SK-N-SH (cell line): ENCODE results near the gene CCL22. TPM values are rescaled to one million over a fixed set of nuclear protein-coding genes. Genes with fewer than 3 reads are reported as not detected.

Experiments used
- CTCF ChIA-PET: fragments of 300-600, 350-600 bp; formaldehyde crosslinking; extraction: SDS; loops from one replicate; lab custom pipeline; 2021; lab: Yijun Ruan, JAX
- POLR2A ChIA-PET: fragments of 350-600 bp; sonication (Branson Sonifier 250); formaldehyde crosslinking; extraction: SDS; loops from one replicate; lab custom pipeline; 2020; ENCODE audit warnings: antibody characterized with exemption, inconsistent platforms; lab: Yijun Ruan, JAX
- DNase-seq: peaks from one replicate; pipeline ENCODE4 v3.0.0; 2012
- H2AFZ ChIP-seq: fragments of 200-600 bp; sonication (generic); 2 replicates; pipeline ENCODE4 v1.8.1; 2016; ENCODE audit warnings: antibody characterized with exemption, mild to moderate bottlenecking, low read depth
- H3F3A ChIP-seq: fragments of 200-600 bp; sonication (generic); replicated peaks from 2 replicates; pipeline ENCODE3; 2016; ENCODE audit warnings: antibody characterized with exemption, mild to moderate bottlenecking; ENCODE audit not compliant: insufficient read depth
- H3K27ac ChIP-seq, 2 experiments: fragments of 200-500 bp in 1 of 2; fragments of 200-600 bp in 1 of 2; sonication (Bioruptor generic) in 1 of 2; sonication (generic), shearing (Covaris generic) in 1 of 2; 2 replicates each; pipeline versions ENCODE4 v1.5.1 to v1.6.1; 2014 to 2016; ENCODE audit warnings: low read depth in 2 of 2, inconsistent platforms in 1 of 2, low read length in 1 of 2, mild to moderate bottlenecking in 1 of 2, mixed read lengths in 1 of 2
- H3K27me3 ChIP-seq: fragments of 200-600 bp; sonication (generic), shearing (Covaris generic); 2 replicates; pipeline ENCODE4 v1.6.1; 2016; ENCODE audit warnings: mixed run types; ENCODE audit not compliant: insufficient read depth
- H3K36me3 ChIP-seq, 2 experiments: fragments of 200-500 bp in 1 of 2; fragments of 200-600 bp in 1 of 2; sonication (Bioruptor generic) in 1 of 2; sonication (generic) in 1 of 2; replicated peaks in 1 of 2; 2 replicates each; pipeline versions ENCODE3 to v1.5.1; 2014 to 2016; ENCODE audit warnings: low read length in 1 of 2, mild to moderate bottlenecking in 1 of 2; ENCODE audit not compliant: insufficient read depth in 2 of 2, control insufficient read depth in 1 of 2
- H3K4me1 ChIP-seq, 2 experiments: fragments of 200-500 bp in 1 of 2; fragments of 200-600 bp in 1 of 2; sonication (Bioruptor generic) in 1 of 2; sonication (generic), shearing (Covaris generic) in 1 of 2; 2 replicates each; pipeline versions ENCODE4 v1.5.1 to v1.6.1; 2014 to 2016; ENCODE audit warnings: low read depth in 1 of 2, low read length in 1 of 2, mixed run types in 1 of 2; ENCODE audit not compliant: insufficient read depth in 2 of 2, control insufficient read depth in 1 of 2
- H3K4me2 ChIP-seq: fragments of 200-600 bp; sonication (generic), shearing (Covaris generic); 2 replicates; pipeline ENCODE4 v1.6.1; 2017; ENCODE audit warnings: mixed run types
- H3K4me3 ChIP-seq, 2 experiments: fragments of 200-500 bp in 1 of 2; fragments of 200-600 bp in 1 of 2; sonication (Bioruptor generic) in 1 of 2; sonication (generic), shearing (Covaris generic) in 1 of 2; 2 replicates each; pipeline versions ENCODE4 v1.5.1 to v1.8.1; 2014 to 2016; ENCODE audit warnings: low read depth in 2 of 2, inconsistent platforms in 1 of 2, low read length in 1 of 2, mild to moderate bottlenecking in 1 of 2, mixed read lengths in 1 of 2, moderate library complexity in 1 of 2
- H3K79me2 ChIP-seq: fragments of 200-600 bp; sonication (generic); 2 replicates; pipeline ENCODE4 v1.8.1; 2017; ENCODE audit warnings: mild to moderate bottlenecking; ENCODE audit not compliant: insufficient read depth
- H3K9ac ChIP-seq: fragments of 200-600 bp; sonication (generic); 2 replicates; pipeline ENCODE4 v1.6.1; 2017; ENCODE audit warnings: mixed run types
- H3K9me2 ChIP-seq: fragments of 200-600 bp; sonication (generic); 2 replicates; pipeline ENCODE4 v1.6.1; 2017; ENCODE audit warnings: mixed run types
- H3K9me3 ChIP-seq: fragments of 200-600 bp; sonication (generic); 2 replicates; pipeline ENCODE4 v1.6.1; 2017; ENCODE audit warnings: mixed run types, mild to moderate bottlenecking, moderate library complexity
- H4K20me1 ChIP-seq: fragments of 200-600 bp; sonication (generic); 2 replicates; pipeline ENCODE4 v1.6.1; 2017; ENCODE audit warnings: mild to moderate bottlenecking, mixed run types; ENCODE audit not compliant: insufficient read depth
- ELF1 ChIP-seq: IDR thresholded peaks from 2 replicates; pipeline ENCODE4 v1.4.0; 2012
- EP300 ChIP-seq, 2 experiments: IDR thresholded peaks; 2 replicates each; pipeline versions ENCODE4 v1.4.0 to v1.6.1; 2012; ENCODE audit warnings: borderline replicate concordance in 1 of 2, low read depth in 1 of 2, low read length in 1 of 2
- FOXJ3 ChIP-seq: sonication (generic); formaldehyde crosslinking; IDR thresholded peaks from 2 replicates; pipeline ENCODE4 v1.5.1; 2020; ENCODE audit warnings: mild to moderate bottlenecking, missing genetic modification reagents
- FOXM1 ChIP-seq: IDR thresholded peaks from 2 replicates; pipeline ENCODE4 v1.4.0; 2012; ENCODE audit warnings: low read depth, mild to moderate bottlenecking
- GATA2 ChIP-seq: sonication (generic); formaldehyde crosslinking; IDR thresholded peaks from 2 replicates; pipeline ENCODE4 v1.5.0; 2020; ENCODE audit warnings: mild to moderate bottlenecking, missing genetic modification reagents
- MXI1 ChIP-seq: IDR thresholded peaks from 2 replicates; pipeline ENCODE4 v1.6.1; 2012; ENCODE audit warnings: mild to moderate bottlenecking, low read depth, low read length, improper control_type of control experiment
- NFIC ChIP-seq: IDR thresholded peaks from 2 replicates; pipeline ENCODE4 v1.4.0; 2012; ENCODE audit warnings: borderline replicate concordance
- RAD21 ChIP-seq: IDR thresholded peaks from 2 replicates; pipeline ENCODE4 v1.6.1; 2012; ENCODE audit warnings: mild to moderate bottlenecking, low read length
- RCOR1 ChIP-seq: fragments of 150-350 bp; IDR thresholded peaks from 2 replicates; pipeline ENCODE4 v1.6.1; 2017; ENCODE audit warnings: antibody characterized with exemption, low read length
- SIN3A ChIP-seq: IDR thresholded peaks from 2 replicates; pipeline ENCODE4 v1.6.1; 2012; ENCODE audit warnings: low read depth, mild to moderate bottlenecking, low read length, moderate library complexity, borderline replicate concordance
- WGBS: methylation state at CpG from one replicate; pipeline ENCODE4 v1.1.6; 2017; ENCODE audit warnings: low lambda C conversion rate; 5-methylcytosine and 5-hydroxymethylcytosine counted together
- polyA plus RNA-seq, 3 experiments: library from polyadenylated mRNA; depleted of rRNA; stranded (reverse); fragments of >200 nt; gene quantifications; 2 replicates each; pipeline ENCODE4 v1.2.3, GENCODE V29; 2012
- TF ChIP-seq, protein P1 (sequence below): IDR thresholded peaks from 2 replicates; pipeline ENCODE4 v1.4.0; 2012; ENCODE audit warnings: low read depth
- TF ChIP-seq, protein P2 (sequence below): fragments of 200-600 bp; sonication (generic); IDR thresholded peaks from 2 replicates; pipeline ENCODE4 v1.6.1; 2017; ENCODE audit warnings: antibody characterized with exemption, mild to moderate bottlenecking, moderate library complexity
- TF ChIP-seq, protein P3 (sequence below): fragments of 150-350 bp; IDR thresholded peaks from 2 replicates; pipeline ENCODE4 v1.6.1; 2016; ENCODE audit warnings: mild to moderate bottlenecking, low read depth, low read length
- TF ChIP-seq, protein P4 (sequence below): IDR thresholded peaks from 2 replicates; pipeline ENCODE4 v1.6.1; 2012; ENCODE audit warnings: mild to moderate bottlenecking, low read depth, low read length, moderate library complexity

Gene CCL22
- not detected in 2 replicates for polyA plus RNA-seq (2012; rRNA removed)
- polyA plus RNA-seq (2012; cell fraction: cytosol; rRNA removed) = not detected in 2 replicates
- polyA plus RNA-seq (2012; cell fraction: nucleus; rRNA removed) = not detected in 2 replicates

DNA sequence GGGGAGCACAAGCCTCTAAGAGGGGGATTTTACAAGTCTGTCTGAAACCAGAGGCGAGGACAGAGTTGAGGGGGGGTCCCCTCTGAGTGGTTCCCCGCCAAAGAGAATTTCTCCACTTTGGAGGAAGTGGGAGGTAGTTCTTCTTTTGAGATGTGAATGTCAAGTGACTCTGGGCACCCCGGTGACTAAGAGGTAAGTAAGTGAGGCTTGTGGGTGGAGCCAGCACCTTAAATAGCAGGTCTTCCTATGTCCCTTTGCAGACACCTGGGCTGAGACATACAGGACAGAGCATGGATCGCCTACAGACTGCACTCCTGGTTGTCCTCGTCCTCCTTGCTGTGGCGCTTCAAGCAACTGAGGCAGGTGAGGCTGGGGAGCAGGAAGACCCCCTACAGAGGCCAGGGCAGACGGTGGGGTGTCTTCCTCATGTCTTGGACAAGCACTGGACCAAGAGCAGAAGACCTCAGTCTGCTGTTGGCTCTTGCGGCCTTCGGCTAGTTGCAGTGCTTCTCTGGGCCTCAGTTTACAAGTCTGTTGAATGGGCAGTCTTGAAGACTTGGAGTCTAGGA lies at the start of gene CCL22:
CCL22 (plus strand) TSS at position 257 of the 569 bp plus-strand sequence; CDS start at position 291, 34 bp downstream.
- no peak within 1 kb of the TSS for H3K27ac ChIP-seq
- peaks cover 2% of the 10 kb centered on the region for H3F3A ChIP-seq
- H2AFZ ChIP-seq = no peak within 1 kb of the TSS
- ChIA-PET POLR2A (no interaction called here), CTCF (interaction anchor here (1.4 kb wide), 1 partner anchor 58 kb away, joined by 3 read pairs; no protein-coding TSS in a partner anchor)
- no peaks in the 10 kb centered on the region for H3K27me3 ChIP-seq
- H3K9me3 ChIP-seq = no peaks in the 10 kb centered on the region
- no peaks in the 10 kb centered on the region for H3K79me2 ChIP-seq
- no peaks in the 10 kb centered on the region for H3K36me3 ChIP-seq
- no peaks in the 10 kb centered on the region for H3K4me1 ChIP-seq
- H4K20me1 ChIP-seq = no peaks in the 10 kb centered on the region
- no peak within 1 kb of the TSS for H3K4me2 ChIP-seq
- TF ChIP-seq NFIC (no peak), FOXJ3 (CRISPR knock-in tag) (no peak), SIN3A (no peak), MXI1 (no peak), FOXM1 (no peak), RAD21 (no peak), GATA2 (CRISPR knock-in tag) (no peak), ELF1 (no peak)
- TF ChIP-seq, protein P1, sequence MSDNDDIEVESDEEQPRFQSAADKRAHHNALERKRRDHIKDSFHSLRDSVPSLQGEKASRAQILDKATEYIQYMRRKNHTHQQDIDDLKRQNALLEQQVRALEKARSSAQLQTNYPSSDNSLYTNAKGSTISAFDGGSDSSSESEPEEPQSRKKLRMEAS = no peak
- TF ChIP-seq, protein P2, sequence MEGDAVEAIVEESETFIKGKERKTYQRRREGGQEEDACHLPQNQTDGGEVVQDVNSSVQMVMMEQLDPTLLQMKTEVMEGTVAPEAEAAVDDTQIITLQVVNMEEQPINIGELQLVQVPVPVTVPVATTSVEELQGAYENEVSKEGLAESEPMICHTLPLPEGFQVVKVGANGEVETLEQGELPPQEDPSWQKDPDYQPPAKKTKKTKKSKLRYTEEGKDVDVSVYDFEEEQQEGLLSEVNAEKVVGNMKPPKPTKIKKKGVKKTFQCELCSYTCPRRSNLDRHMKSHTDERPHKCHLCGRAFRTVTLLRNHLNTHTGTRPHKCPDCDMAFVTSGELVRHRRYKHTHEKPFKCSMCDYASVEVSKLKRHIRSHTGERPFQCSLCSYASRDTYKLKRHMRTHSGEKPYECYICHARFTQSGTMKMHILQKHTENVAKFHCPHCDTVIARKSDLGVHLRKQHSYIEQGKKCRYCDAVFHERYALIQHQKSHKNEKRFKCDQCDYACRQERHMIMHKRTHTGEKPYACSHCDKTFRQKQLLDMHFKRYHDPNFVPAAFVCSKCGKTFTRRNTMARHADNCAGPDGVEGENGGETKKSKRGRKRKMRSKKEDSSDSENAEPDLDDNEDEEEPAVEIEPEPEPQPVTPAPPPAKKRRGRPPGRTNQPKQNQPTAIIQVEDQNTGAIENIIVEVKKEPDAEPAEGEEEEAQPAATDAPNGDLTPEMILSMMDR = no peak
- H3K9ac ChIP-seq = no peak within 1 kb of the TSS
- 100% methylated on average over 1 of the region's 9 CpGs for WGBS
- DNase-seq = no peak
- no peaks in the 10 kb centered on the region for H3K9me2 ChIP-seq
- no peak within 1 kb of the TSS for H3K4me3 ChIP-seq

GRCh38 chr16:57310801-57311200 lies 47.8 kb upstream of the CCL22 start:
- H2AFZ ChIP-seq = no peak overlapping the region
- H4K20me1 ChIP-seq = no peaks in the 10 kb centered on the region
- POLR2A ChIA-PET = interaction anchor here (0.6 kb wide), 1 partner anchor 106 kb away, joined by 3 read pairs; no protein-coding TSS in a partner anchor
- no peak overlapping the region for H3K9ac ChIP-seq
- H3K27me3 ChIP-seq = no peaks in the 10 kb centered on the region
- CTCF ChIA-PET = interaction anchor here (1.4 to 26.6 kb wide), 2 partner anchors 10 to 106 kb away, joined by 4 to 544 read pairs; no protein-coding TSS in a partner anchor
- H3K27ac ChIP-seq = no peak overlapping the region
- no peak for DNase-seq
- H3K4me2 ChIP-seq = no peak overlapping the region
- H3F3A ChIP-seq = no peaks in the 10 kb centered on the region
- TF ChIP-seq EP300 (IDR thresholded peaks at IDR 0.05; ENCODE audit: borderline replicate concordance in 1 of 2, low read depth in 1 of 2, low read length in 1 of 2) (no peak), RCOR1 (no peak), FOXJ3 (CRISPR knock-in tag) (no peak)
- TF ChIP-seq, protein P3, sequence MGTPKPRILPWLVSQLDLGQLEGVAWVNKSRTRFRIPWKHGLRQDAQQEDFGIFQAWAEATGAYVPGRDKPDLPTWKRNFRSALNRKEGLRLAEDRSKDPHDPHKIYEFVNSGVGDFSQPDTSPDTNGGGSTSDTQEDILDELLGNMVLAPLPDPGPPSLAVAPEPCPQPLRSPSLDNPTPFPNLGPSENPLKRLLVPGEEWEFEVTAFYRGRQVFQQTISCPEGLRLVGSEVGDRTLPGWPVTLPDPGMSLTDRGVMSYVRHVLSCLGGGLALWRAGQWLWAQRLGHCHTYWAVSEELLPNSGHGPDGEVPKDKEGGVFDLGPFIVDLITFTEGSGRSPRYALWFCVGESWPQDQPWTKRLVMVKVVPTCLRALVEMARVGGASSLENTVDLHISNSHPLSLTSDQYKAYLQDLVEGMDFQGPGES = no peak
- TF ChIP-seq, protein P4, sequence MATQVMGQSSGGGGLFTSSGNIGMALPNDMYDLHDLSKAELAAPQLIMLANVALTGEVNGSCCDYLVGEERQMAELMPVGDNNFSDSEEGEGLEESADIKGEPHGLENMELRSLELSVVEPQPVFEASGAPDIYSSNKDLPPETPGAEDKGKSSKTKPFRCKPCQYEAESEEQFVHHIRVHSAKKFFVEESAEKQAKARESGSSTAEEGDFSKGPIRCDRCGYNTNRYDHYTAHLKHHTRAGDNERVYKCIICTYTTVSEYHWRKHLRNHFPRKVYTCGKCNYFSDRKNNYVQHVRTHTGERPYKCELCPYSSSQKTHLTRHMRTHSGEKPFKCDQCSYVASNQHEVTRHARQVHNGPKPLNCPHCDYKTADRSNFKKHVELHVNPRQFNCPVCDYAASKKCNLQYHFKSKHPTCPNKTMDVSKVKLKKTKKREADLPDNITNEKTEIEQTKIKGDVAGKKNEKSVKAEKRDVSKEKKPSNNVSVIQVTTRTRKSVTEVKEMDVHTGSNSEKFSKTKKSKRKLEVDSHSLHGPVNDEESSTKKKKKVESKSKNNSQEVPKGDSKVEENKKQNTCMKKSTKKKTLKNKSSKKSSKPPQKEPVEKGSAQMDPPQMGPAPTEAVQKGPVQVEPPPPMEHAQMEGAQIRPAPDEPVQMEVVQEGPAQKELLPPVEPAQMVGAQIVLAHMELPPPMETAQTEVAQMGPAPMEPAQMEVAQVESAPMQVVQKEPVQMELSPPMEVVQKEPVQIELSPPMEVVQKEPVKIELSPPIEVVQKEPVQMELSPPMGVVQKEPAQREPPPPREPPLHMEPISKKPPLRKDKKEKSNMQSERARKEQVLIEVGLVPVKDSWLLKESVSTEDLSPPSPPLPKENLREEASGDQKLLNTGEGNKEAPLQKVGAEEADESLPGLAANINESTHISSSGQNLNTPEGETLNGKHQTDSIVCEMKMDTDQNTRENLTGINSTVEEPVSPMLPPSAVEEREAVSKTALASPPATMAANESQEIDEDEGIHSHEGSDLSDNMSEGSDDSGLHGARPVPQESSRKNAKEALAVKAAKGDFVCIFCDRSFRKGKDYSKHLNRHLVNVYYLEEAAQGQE = no peak
- TF ChIP-seq, all 33 proteins: peak for 0
- 0 out of 4 replicates have a peak, but pooled peaks cover 0 to 16% of the 10 kb centered on the region in 2 experiments for H3K4me1 ChIP-seq
- no peaks in the 10 kb centered on the region for H3K9me2 ChIP-seq
- WGBS = 63% methylated on average over 4 of the region's 4 CpGs
- no peak overlapping the region for H3K4me3 ChIP-seq
- no peaks in the 10 kb centered on the region for H3K9me3 ChIP-seq
- no peaks in the 10 kb centered on the region for H3K79me2 ChIP-seq
- H3K36me3 ChIP-seq = no peaks in the 10 kb centered on the region
